Sigmoid colon (tissue), 7 donors: Measurements from ENCODE around the gene ADM. TPM values are rescaled to one million over a fixed set of nuclear protein-coding genes. Genes with fewer than 3 reads are reported as not detected.

Experiments used
- DNase-seq: peaks from one replicate; pipeline ENCODE4 v3.0.0-alpha.2; 2019
- H3K27ac ChIP-seq, 4 donors: fragments of 200-600 bp; sonication (generic); one replicate each; pipeline ENCODE4 v1.5.1; 2016 to 2019; ENCODE audit warnings: mild to moderate bottlenecking in 1 of 4
- H3K27me3 ChIP-seq, 3 donors: fragments of 200-600 bp; sonication (generic); one replicate each; pipeline ENCODE4 v1.5.1; 2019; ENCODE audit warnings: mild to moderate bottlenecking in 1 of 3
- H3K36me3 ChIP-seq, 4 donors: fragments of 200-600 bp; sonication (generic); one replicate each; pipeline ENCODE4 v1.5.1; 2016 to 2019
- H3K4me1 ChIP-seq, 4 donors: fragments of 200-600 bp; sonication (generic); one replicate each; pipeline ENCODE4 v1.5.1; 2017 to 2019
- H3K4me3 ChIP-seq, 4 donors: fragments of 200-600 bp; sonication (generic); one replicate each; pipeline ENCODE4 v1.5.1; 2017 to 2019; ENCODE audit warnings: mild to moderate bottlenecking in 2 of 4, moderate library complexity in 1 of 4
- H3K9me3 ChIP-seq, 4 donors: fragments of 200-600 bp in 3 of 4; sonication (generic) in 3 of 4; one replicate each; pipeline versions ENCODE4 v1.5.1 to v1.6.1; 2013 to 2019
- CTCF ChIP-seq, 4 experiments: fragments of 450-650 bp in 3 of 4; fragments of 200-600 bp in 1 of 4; IDR thresholded peaks; one replicate each; pipeline ENCODE4 v1.5.1; 2016 to 2019; ENCODE audit warnings: antibody characterized with exemption in 4 of 4, mild to moderate bottlenecking in 3 of 4, moderate library complexity in 2 of 4
- EP300 ChIP-seq, 4 donors: sonication (generic); formaldehyde crosslinking; IDR thresholded peaks; one replicate each; pipeline ENCODE4 v1.6.1; 2017; ENCODE audit warnings: antibody characterized with exemption in 4 of 4
- POLR2A ChIP-seq, 2 donors: fragments of 450-650 bp; IDR thresholded peaks; one replicate each; pipeline ENCODE4 v1.6.1; 2016; ENCODE audit warnings: antibody characterized with exemption in 2 of 2, mild to moderate bottlenecking in 2 of 2, moderate library complexity in 2 of 2
- POLR2AphosphoS5 ChIP-seq, 4 donors: sonication (generic); formaldehyde crosslinking; IDR thresholded peaks; one replicate each; pipeline ENCODE4 v1.6.1; 2017; ENCODE audit warnings: antibody characterized with exemption in 4 of 4
- WGBS, 2 donors: extraction: QIAGEN DNeasy Blood & Tissue Kit; methylation state at CpG; one replicate each; pipeline ENCODE4 v1.1.7; 2013; 5-methylcytosine and 5-hydroxymethylcytosine counted together
- intact Hi-C: fragments of 100-400 bp; cut with DNase I; formaldehyde crosslinking; loops from one replicate; pipeline ENCODE4 v1.15.1; 2023
- polyA plus RNA-seq, 3 donors: library from polyadenylated mRNA; stranded (reverse); fragments of 200-250 nt; gene quantifications; one replicate each; pipeline ENCODE4 v1.2.3, GENCODE V29; 2013
- total RNA-seq, 4 donors: library from RNA; depleted of rRNA; stranded (reverse); fragments of >200 nt; gene quantifications; one replicate each; pipeline ENCODE4 v1.1.0, GENCODE V29; 2016
- donor health status: healthy with polysubstance abuse.
- donor health status: Bipolar disorder and iron deficiency.
- donor health status: healthy.

ADM gene
- total and polyA plus RNA-seq, 7 donors, result 24.0 to 92.5 (median 61.7) TPM

DNA sequence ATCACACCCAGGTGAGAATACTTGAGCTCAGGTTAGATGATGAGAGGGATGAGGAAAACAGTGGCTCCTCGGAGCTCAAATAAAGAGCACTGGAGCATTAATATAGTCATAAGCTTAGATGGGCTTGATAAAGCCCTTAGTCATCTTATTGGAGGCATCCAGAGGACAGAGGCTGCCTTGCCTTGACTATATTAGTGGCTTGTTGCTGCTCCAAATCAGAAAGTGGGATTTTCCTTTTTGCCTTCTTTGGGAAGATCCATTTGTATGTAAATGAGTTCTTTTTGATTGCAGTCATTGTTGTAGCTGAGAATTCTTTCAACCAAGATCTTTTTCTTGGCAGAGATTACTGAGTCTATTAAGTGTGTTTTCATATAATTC, 18.9 kb downstream of the ADM start:
- no peak for DNase-seq
- Histone ChIP-seq H3K4me3 (no peak overlapping the region), H3K4me1 (peaks cover 0 to 94% (median 83%) of the 10 kb centered on the region in 4 donors), H3K27me3 (no peaks in the 10 kb centered on the region), H3K27ac (peak overlapping the region; percentile 75 to 81 (median 80)), H3K9me3 (no peaks in the 10 kb centered on the region), H3K36me3 (no peaks in the 10 kb centered on the region)
- 38 to 58% methylated on average over 1 of the region's 1 CpG for WGBS, 2 donors
- no peak for TF ChIP-seq EP300 (IDR thresholded peaks at IDR 0.05)
- TF ChIP-seq CTCF (IDR thresholded peaks at IDR 0.05), result no peak
- no peak for TF ChIP-seq POLR2A (IDR thresholded peaks at IDR 0.05)
- TF ChIP-seq POLR2AphosphoS5 (IDR thresholded peaks at IDR 0.05), result no peak
- intact Hi-C loops, result loop anchor here (5.0 to 10.0 kb wide), 3 partner anchors 351 to 566 kb away; no protein-coding TSS in a partner anchor

DNA sequence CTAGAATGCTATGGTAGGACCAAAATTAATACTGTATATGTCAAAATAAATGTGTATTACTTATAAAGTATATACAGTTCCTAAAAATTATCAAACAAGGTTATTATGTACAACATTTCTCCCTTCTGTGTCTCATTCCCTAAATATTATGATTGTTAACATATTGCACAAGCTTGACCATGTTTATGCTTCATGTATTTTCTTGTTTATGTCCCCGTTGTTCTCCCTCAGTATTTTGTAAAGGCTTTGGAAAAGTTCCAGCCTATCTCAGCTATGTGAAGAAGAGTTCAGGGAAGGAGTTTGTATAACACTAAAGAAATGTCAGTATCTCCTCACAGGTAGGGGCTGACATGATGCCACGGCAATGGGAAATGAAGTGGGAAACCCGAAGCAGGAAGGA, 19.6 kb downstream of the ADM start:
- WGBS, 2 donors, result 66 to 74% methylated on average over 3 of the region's 3 CpGs
- no peak for DNase-seq
- Histone ChIP-seq H3K9me3 (no peaks in the 10 kb centered on the region), H3K4me3 (no peak overlapping the region), H3K27ac (peak overlapping the region; percentile 75 to 81 (median 80)), H3K27me3 (no peaks in the 10 kb centered on the region), H3K4me1 (peaks cover 0 to 94% (median 85%) of the 10 kb centered on the region in 4 donors), H3K36me3 (no peaks in the 10 kb centered on the region)
- no peak for TF ChIP-seq POLR2AphosphoS5 (IDR thresholded peaks at IDR 0.05)
- no peak for TF ChIP-seq EP300 (IDR thresholded peaks at IDR 0.05)
- no peak for TF ChIP-seq POLR2A (IDR thresholded peaks at IDR 0.05)
- no peak for TF ChIP-seq CTCF (IDR thresholded peaks at IDR 0.05)
- intact Hi-C loops, result loop anchor here (5.0 to 10.0 kb wide), 3 partner anchors 350 to 567 kb away; no protein-coding TSS in a partner anchor

DNA sequence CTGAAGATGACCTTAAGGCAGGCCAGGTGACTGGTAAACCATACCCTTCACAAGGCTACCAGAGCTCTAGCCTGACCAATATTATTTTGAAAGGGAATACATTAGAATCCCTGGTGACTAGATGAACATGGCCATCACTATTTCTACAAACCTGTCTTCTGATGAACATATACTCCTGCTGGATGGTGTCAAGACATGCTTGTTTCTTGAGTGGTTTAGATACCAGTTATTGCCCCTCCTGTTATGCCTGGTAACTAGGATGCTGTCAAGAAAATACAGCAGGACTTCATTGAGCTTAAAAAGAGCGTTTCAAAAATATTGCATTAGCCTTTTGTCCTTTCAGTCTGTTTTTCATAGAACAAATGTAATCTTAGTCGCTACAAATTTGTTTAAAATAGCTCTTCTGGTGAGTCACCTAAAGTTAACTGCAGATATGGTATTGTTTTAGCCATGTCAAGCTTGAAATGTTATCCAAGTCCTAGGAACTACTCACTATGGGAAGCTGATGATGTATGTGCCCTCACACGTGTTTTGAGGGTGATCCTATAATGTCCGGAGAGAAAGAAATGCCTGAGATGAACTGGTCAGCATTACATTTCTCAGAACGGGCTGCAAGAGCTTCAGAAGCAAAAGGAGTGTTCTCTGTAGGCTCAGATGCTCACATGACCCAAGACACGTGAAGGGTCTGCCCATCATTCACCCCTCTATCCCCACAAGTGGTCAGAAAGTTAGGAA, 20.6 kb downstream of the ADM start:
- DNase-seq, result no peak
- Histone ChIP-seq H3K36me3 (no peaks in the 10 kb centered on the region), H3K9me3 (no peaks in the 10 kb centered on the region), H3K27me3 (no peaks in the 10 kb centered on the region), H3K4me3 (no peak overlapping the region), H3K4me1 (peaks cover 0 to 84% (median 81%) of the 10 kb centered on the region in 4 donors), H3K27ac (peak overlapping the region; percentile 75 to 81 (median 80))
- WGBS, 2 donors, result 69% methylated on average over 6 of the region's 6 CpGs
- TF ChIP-seq POLR2AphosphoS5 (IDR thresholded peaks at IDR 0.05), result no peak
- TF ChIP-seq EP300 (IDR thresholded peaks at IDR 0.05), result no peak
- no peak for TF ChIP-seq CTCF (IDR thresholded peaks at IDR 0.05)
- no peak for TF ChIP-seq POLR2A (IDR thresholded peaks at IDR 0.05)
- intact Hi-C loops, result loop anchor here (10.0 kb wide), 1 partner anchor 349 kb away; no protein-coding TSS in a partner anchor

- DNase-seq, result peak; percentile 81
- TF ChIP-seq POLR2AphosphoS5 (IDR thresholded peaks at IDR 0.05) (peak; percentile 27 to 61 (median 55)), CTCF (IDR thresholded peaks at IDR 0.05) (no peak)
Observed at GRCh38 chr11:10326012-10326964, 21.4 kb downstream of the ADM start.

More at GRCh38 chr11:10326012-10326964, 21.4 kb downstream of the ADM start:
- Histone ChIP-seq H3K27ac (peak overlapping the region; percentile 75 to 81 (median 80)), H3K4me1 (peaks cover 0 to 76% (median 73%) of the 10 kb centered on the region in 4 donors), H3K9me3 (no peaks in the 10 kb centered on the region), H3K27me3 (no peaks in the 10 kb centered on the region), H3K4me3 (no peak overlapping the region), H3K36me3 (no peaks in the 10 kb centered on the region)
- WGBS, 2 donors, result 13 to 54% methylated on average over 2 of the region's 2 CpGs
- intact Hi-C loops, result loop anchor here (10.0 kb wide), 1 partner anchor 349 kb away; no protein-coding TSS in a partner anchor
